Lung (tissue), 12 donors: ENCODE measurements around the gene ARSK. TPM values are rescaled to one million over a fixed set of nuclear protein-coding genes. Genes with fewer than 3 reads are reported as not detected.

Experiments
- ATAC-seq: fragments of 200-7000 bp; cut with Tn5 transposase; one replicate; pipeline ENCODE4 v1.9.1; 2020; ENCODE audit warnings: moderate number of reproducible peaks; ENCODE audit not compliant: insufficient read depth, low FRiP score
- DNase-seq, 3 donors: peaks; one replicate each; pipeline ENCODE4 v3.0.0-alpha.2; 2013 to 2017
- H3K27ac ChIP-seq, 2 donors: one replicate each; pipeline ENCODE4 v1.5.1; 2013; ENCODE audit warnings: mild to moderate bottlenecking in 2 of 2, moderate library complexity in 2 of 2, control low read depth in 1 of 2, inconsistent platforms in 1 of 2, low read depth in 1 of 2, low read length in 1 of 2
- H3K27me3 ChIP-seq, 3 donors: one replicate each; pipeline ENCODE4 v1.5.1; 2013; ENCODE audit warnings: low read length in 2 of 3; ENCODE audit not compliant: control insufficient read depth in 3 of 3, insufficient read depth in 3 of 3
- H3K36me3 ChIP-seq, 4 donors: one replicate each; pipeline ENCODE4 v1.5.1; 2013; ENCODE audit warnings: low read length in 4 of 4, mild to moderate bottlenecking in 1 of 4, moderate library complexity in 1 of 4; ENCODE audit not compliant: control insufficient read depth in 4 of 4, insufficient read depth in 4 of 4
- H3K4me1 ChIP-seq, 5 donors: one replicate each; pipeline ENCODE4 v1.5.1; 2013; ENCODE audit warnings: low read length in 5 of 5, mild to moderate bottlenecking in 2 of 5, moderate library complexity in 1 of 5; ENCODE audit not compliant: control insufficient read depth in 5 of 5, insufficient read depth in 5 of 5
- H3K4me3 ChIP-seq: one replicate; pipeline ENCODE4 v1.5.1; 2013; ENCODE audit warnings: mild to moderate bottlenecking, control low read depth, moderate library complexity
- H3K9ac ChIP-seq, 2 donors: one replicate each; pipeline ENCODE4 v1.5.1; 2013; ENCODE audit warnings: low read length in 2 of 2, control low read depth in 1 of 2; ENCODE audit not compliant: insufficient read depth in 1 of 2
- H3K9me3 ChIP-seq, 4 donors: one replicate each; pipeline ENCODE4 v1.5.1; 2013; ENCODE audit warnings: low read length in 3 of 4, mild to moderate bottlenecking in 1 of 4, moderate library complexity in 1 of 4; ENCODE audit not compliant: control insufficient read depth in 4 of 4, insufficient read depth in 3 of 4
- CTCF ChIP-seq: IDR thresholded peaks from 2 replicates; pipeline ENCODE4 v1.5.1; 2012; ENCODE audit warnings: mild to moderate bottlenecking; ENCODE audit errors: control extremely low read depth, extremely low read depth
- WGBS, 2 donors: extraction: QIAGEN DNeasy Blood & Tissue Kit; methylation state at CpG; one replicate each; pipeline ENCODE4 v1.1.7; 2013; 5-methylcytosine and 5-hydroxymethylcytosine counted together
- polyA plus RNA-seq, 2 donors: library from polyadenylated mRNA; stranded (reverse); fragments of 200-250 nt; gene quantifications; one replicate each; pipeline ENCODE4 v1.2.1, GENCODE V29; 2013
- total RNA-seq, 2 donors: library from RNA; depleted of rRNA in 1 of 2; stranded (reverse); fragments of >200 nt in 1 of 2; gene quantifications; one replicate each; pipeline ENCODE4 v1.2.1, GENCODE V29; 2014 to 2021
- donor health status: control.
- donor health status: control.
- donor health status: Bipolar disorder and iron deficiency.
- donor health status: healthy.
- donor health status: DM: yes; HTN: yes; CAD: no.

ARSK gene
- total and polyA plus RNA-seq, 4 donors = 2.6 to 10.5 (median 4.3) TPM

GRCh38 chr5:95572016-95572415, 17.1 kb downstream of the ARSK start:
- Histone ChIP-seq H3K4me3 (no peak overlapping the region), H3K9ac (no peak overlapping the region), H3K4me1 (no peaks in the 10 kb centered on the region), H3K27me3 (no peaks in the 10 kb centered on the region), H3K27ac (no peak overlapping the region), H3K36me3 (peaks cover 0 to 8% (median 3%) of the 10 kb centered on the region in 4 donors), H3K9me3 (no peaks in the 10 kb centered on the region)
- WGBS, 2 donors = 87 to 95% methylated on average over 2 of the region's 2 CpGs
- DNase-seq (no peak), ATAC-seq (no peak)
- no peak for TF ChIP-seq CTCF

GRCh38 chr5:95581576-95581975, 26.7 kb downstream of the ARSK start:
- H3K9me3 ChIP-seq = no peaks in the 10 kb centered on the region
- H3K9ac ChIP-seq = no peak overlapping the region
- ATAC-seq (no peak), DNase-seq (no peak)
- no peak overlapping the region for H3K27ac ChIP-seq
- no peaks in the 10 kb centered on the region for H3K4me1 ChIP-seq
- no peaks in the 10 kb centered on the region for H3K27me3 ChIP-seq
- H3K4me3 ChIP-seq = no peak overlapping the region
- peaks cover 0 to 4% (median under 1%) of the 10 kb centered on the region in 4 donors for H3K36me3 ChIP-seq
- no peak for TF ChIP-seq CTCF
- WGBS, 2 donors = 93 to 98% methylated on average over 2 of the region's 2 CpGs

GRCh38 chr5:95583992-95584391, 29.1 kb downstream of the ARSK start:
- TF ChIP-seq CTCF = no peak
- Histone ChIP-seq H3K9ac (no peak overlapping the region), H3K4me3 (no peak overlapping the region), H3K9me3 (no peaks in the 10 kb centered on the region), H3K27ac (no peak overlapping the region), H3K4me1 (no peaks in the 10 kb centered on the region), H3K27me3 (no peaks in the 10 kb centered on the region), H3K36me3 (peaks cover 0 to 4% (median under 1%) of the 10 kb centered on the region in 4 donors)
- 94 to 100% methylated on average over 1 of the region's 1 CpG for WGBS, 2 donors
- ATAC-seq (no peak), DNase-seq (no peak)

- no peak overlapping the region for H3K9ac ChIP-seq
- TF ChIP-seq CTCF = no peak
- no peaks in the 10 kb centered on the region for H3K9me3 ChIP-seq
- no peak overlapping the region for H3K4me3 ChIP-seq
- 85 to 91% methylated on average over 1 of the region's 1 CpG for WGBS, 2 donors
- H3K36me3 ChIP-seq = peaks cover 0 to 5% (median 0%) of the 10 kb centered on the region in 4 donors
- H3K4me1 ChIP-seq = no peaks in the 10 kb centered on the region
- DNase-seq = no peak
- H3K27me3 ChIP-seq = no peaks in the 10 kb centered on the region
- H3K27ac ChIP-seq = peak overlapping the region in 1 of 2 donors; percentile 21
- ATAC-seq = no peak
Observed at GRCh38 chr5:95590880-95591279, 36.0 kb downstream of the ARSK start.
